AG10803 (cell line): ENCODE results near the gene PRH1.

Experiments
- DNase-seq: peaks from one replicate; pipeline ENCODE4 v3.0.0; 2010; ENCODE audit warnings: low read depth
- H3K4me3 ChIP-seq: 2 replicates; pipeline ENCODE4 v1.5.1; 2011; ENCODE audit warnings: mild to moderate bottlenecking, low read length, control low read depth
- CTCF ChIP-seq: conservative IDR thresholded peaks from 2 replicates; pipeline ENCODE4 v1.5.1; 2011; ENCODE audit warnings: mild to moderate bottlenecking, low read length, control low read depth, inconsistent platforms

Gene PRH1

DNA sequence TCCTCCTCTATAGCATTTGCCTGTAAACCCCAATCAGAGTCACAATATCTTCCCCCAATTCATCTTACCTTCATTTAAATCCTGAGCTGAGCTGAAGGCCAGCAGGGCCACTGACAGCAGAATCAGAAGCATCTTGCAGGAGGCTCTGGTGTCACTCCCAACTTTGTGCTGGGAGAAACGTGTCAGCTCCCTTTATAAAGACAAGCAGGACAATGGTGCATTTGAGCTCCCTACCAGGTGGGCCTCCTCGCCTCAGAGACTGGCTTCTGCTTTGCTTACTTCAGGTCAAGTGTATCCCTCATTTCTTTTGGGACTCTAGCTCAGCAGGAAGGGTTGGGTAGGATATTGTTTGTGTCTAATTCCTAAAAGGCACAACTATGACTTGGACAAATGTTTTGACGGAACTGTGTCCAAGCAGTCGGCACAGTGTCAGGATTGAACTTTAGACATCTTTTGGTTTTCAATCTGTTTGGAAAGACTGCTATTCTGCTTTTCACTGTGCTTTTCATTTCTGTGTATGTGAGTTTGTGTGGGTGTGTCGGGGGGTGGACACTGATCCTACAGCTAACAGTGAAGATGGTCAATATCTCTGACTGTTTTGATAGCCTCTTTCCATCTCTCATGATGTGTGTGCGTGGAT, at the start of gene PRH1:
TSS of gene PRH1 (minus strand) at position 170 of the 640 bp plus-strand sequence. CDS start at position 132, 38 bp downstream.
- DNase-seq, result no peak
- TF ChIP-seq CTCF, result no peak
- no peak within 1 kb of the TSS for H3K4me3 ChIP-seq

GRCh38 chr12:10928746-10929286, 44.8 kb upstream of the PRH1 start, which contains the start of gene PRH2:
TSS of gene PRH2 (plus strand) at chr12:10929236. CDS start at chr12:10929274, 38 bp downstream.
- H3K4me3 ChIP-seq, result no peak within 1 kb of the TSS

GRCh38 chr12:10926269-10926668, 42.2 kb upstream of the PRH1 start:
- no peak overlapping the region for H3K4me3 ChIP-seq
- DNase-seq, result no peak
- no peak for TF ChIP-seq CTCF

More at GRCh38 chr12:10928746-10929286, 44.8 kb upstream of the PRH1 start, which contains the start of gene PRH2:
- no peak for DNase-seq
- no peak for TF ChIP-seq CTCF

GRCh38 chr12:10919809-10920208, 35.8 kb upstream of the PRH1 start:
- H3K4me3 ChIP-seq, result no peak overlapping the region
- TF ChIP-seq CTCF, result no peak
- no peak for DNase-seq

DNA sequence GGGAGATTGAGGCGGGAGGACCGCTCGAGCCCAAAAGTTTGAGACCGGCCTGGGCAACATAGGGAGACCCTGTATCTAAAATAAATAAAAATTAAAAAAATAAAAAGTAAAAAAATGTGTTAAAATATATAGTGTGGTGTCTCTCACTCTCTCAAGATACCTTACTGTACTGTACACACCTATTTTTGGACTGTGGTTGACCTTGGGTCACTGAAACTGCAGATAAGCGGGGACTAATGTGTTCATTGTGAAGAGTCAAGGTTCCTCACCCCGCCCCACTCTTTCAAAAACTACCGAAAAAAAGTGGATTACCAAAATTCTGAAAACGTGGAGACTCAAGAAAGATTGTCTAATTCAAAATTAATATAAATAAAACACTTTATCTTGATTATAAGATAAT, 26.3 kb upstream of the PRH1 start:
- no peak overlapping the region for H3K4me3 ChIP-seq
- DNase-seq, result no peak
- TF ChIP-seq CTCF, result no peak

DNA sequence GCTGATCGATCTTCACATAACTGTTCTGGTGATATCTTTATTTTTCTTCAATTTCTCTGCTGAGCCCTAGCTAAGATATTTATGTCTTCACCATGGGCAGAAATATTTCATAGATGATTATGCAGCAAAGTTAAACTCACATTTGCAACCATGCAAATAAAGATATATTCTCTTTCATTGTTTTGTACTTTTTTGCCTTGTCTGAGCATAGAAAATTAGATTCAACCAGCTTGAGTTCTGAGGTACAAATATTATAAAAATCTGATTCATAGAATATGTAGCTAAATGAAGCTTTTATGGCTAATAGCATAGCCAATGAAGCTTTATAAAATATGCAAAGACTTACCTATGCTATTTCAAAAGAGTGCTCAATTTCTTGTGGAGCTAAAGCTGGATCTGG, 25.4 kb upstream of the PRH1 start, which contains the start of gene TAS2R13:
TSS of gene TAS2R13 (minus strand) at position 101 of the 400 bp plus-strand sequence. CDS start 264 bp downstream, outside the sequence.
- DNase-seq, result no peak
- TF ChIP-seq CTCF, result no peak
- no peak within 1 kb of the TSS for H3K4me3 ChIP-seq

GRCh38 chr12:10904686-10905085, 20.6 kb upstream of the PRH1 start:
- DNase-seq, result no peak
- TF ChIP-seq CTCF, result no peak
- no peak overlapping the region for H3K4me3 ChIP-seq
